Hepatocyte (in vitro differentiated cells): ENCODE data around the gene ELL2. TPM values are rescaled to one million over a fixed set of nuclear protein-coding genes. Genes with fewer than 3 reads are reported as not detected.

Source experiments
- DNase-seq: peaks from one replicate; pipeline ENCODE4 v3.0.0-alpha.2; 2016; ENCODE audit warnings: low spot score
- H2AFZ ChIP-seq: fragments of 200-600 bp; sonication (generic); 2 replicates; pipeline ENCODE4 v1.6.0; 2016; ENCODE audit warnings: antibody characterized with exemption, mild to moderate bottlenecking
- H3K27ac ChIP-seq: fragments of 200-600 bp; sonication (generic); 2 replicates; pipeline ENCODE4 v1.5.1; 2016; ENCODE audit warnings: mild to moderate bottlenecking
- H3K27me3 ChIP-seq: fragments of 200-600 bp; sonication (generic); 2 replicates; pipeline ENCODE4 v1.6.1; 2016
- H3K36me3 ChIP-seq: fragments of 200-600 bp; sonication (generic); replicated peaks from 2 replicates; pipeline ENCODE4 v1.5.1; 2016; ENCODE audit warnings: low read depth; ENCODE audit not compliant: insufficient read depth
- H3K4me1 ChIP-seq: fragments of 200-600 bp; sonication (generic); 2 replicates; pipeline ENCODE4 v1.5.1; 2016; ENCODE audit warnings: mild to moderate bottlenecking, moderate library complexity; ENCODE audit not compliant: insufficient read depth
- H3K4me2 ChIP-seq: fragments of 200-600 bp; sonication (generic); 2 replicates; pipeline ENCODE4 v1.6.0; 2016
- H3K4me3 ChIP-seq: fragments of 200-600 bp; sonication (generic); 2 replicates; pipeline ENCODE4 v1.5.1; 2016; ENCODE audit warnings: mild to moderate bottlenecking
- H3K79me2 ChIP-seq: fragments of 200-600 bp; sonication (generic); 2 replicates; pipeline ENCODE4 v1.6.0; 2017; ENCODE audit warnings: mild to moderate bottlenecking
- H3K9me2 ChIP-seq: fragments of 200-600 bp; sonication (generic); replicated peaks from 2 replicates; pipeline ENCODE4 v1.6.0; 2017; ENCODE audit warnings: mild to moderate bottlenecking; ENCODE audit not compliant: insufficient read depth
- H3K9me3 ChIP-seq: fragments of 200-600 bp; sonication (generic); 2 replicates; pipeline ENCODE4 v1.5.1; 2016; ENCODE audit warnings: low read depth, mild to moderate bottlenecking
- H4K20me1 ChIP-seq: fragments of 200-600 bp; sonication (generic); 2 replicates; pipeline ENCODE4 v1.6.0; 2016; ENCODE audit warnings: mild to moderate bottlenecking; ENCODE audit not compliant: insufficient read depth, poor library complexity, severe bottlenecking
- CTCF ChIP-seq: fragments of 200-600 bp; sonication (generic); IDR thresholded peaks from 2 replicates; pipeline ENCODE4 v1.5.1; 2016; ENCODE audit warnings: antibody characterized with exemption, mild to moderate bottlenecking; ENCODE audit not compliant: poor library complexity
- EZH2 ChIP-seq: fragments of 200-600 bp; sonication (generic); IDR thresholded peaks from 2 replicates; pipeline ENCODE4 v1.6.1; 2016; ENCODE audit warnings: antibody characterized with exemption, mild to moderate bottlenecking, borderline replicate concordance
- EZH2phosphoT487 ChIP-seq: fragments of 200-600 bp; sonication (generic); IDR thresholded peaks from one replicate; pipeline ENCODE4 v1.6.1; 2018; ENCODE audit warnings: antibody characterized with exemption, mild to moderate bottlenecking, low read depth, moderate library complexity; ENCODE audit not compliant: unreplicated experiment, severe bottlenecking
- WGBS: methylation state at CpG from one replicate; pipeline ENCODE4 v1.1.6; 2016; ENCODE audit warnings: low lambda C conversion rate; ENCODE audit errors: missing lambda C conversion rate; 5-methylcytosine and 5-hydroxymethylcytosine counted together
- polyA plus RNA-seq: library from polyadenylated mRNA; unstranded; fragments of >200 nt; fragmentation: Nextera tagmentation; extraction: Ambion mirVana; gene quantifications from 2 replicates; pipeline ENCODE4 v1.2.1, GENCODE V29; 2016
- total RNA-seq: library from RNA; depleted of rRNA; stranded (reverse); fragments of >200 nt; gene quantifications from 2 replicates; pipeline ENCODE4 v1.2.3, GENCODE V29; 2014

ELL2 gene
- total and polyA plus RNA-seq, 2 experiments from 2014 or later = 34.6 to 56.0 TPM

- Histone ChIP-seq H3K9me3 (no peaks in the 10 kb centered on the region), H3K36me3 (no peaks in the 10 kb centered on the region), H3K4me1 (no peaks in the 10 kb centered on the region), H3K79me2 (no peaks in the 10 kb centered on the region), H3K27ac (no peak overlapping the region), H3K4me3 (no peak overlapping the region), H3K9me2 (no peaks in the 10 kb centered on the region), H2AFZ (no peak overlapping the region), H4K20me1 (no peaks in the 10 kb centered on the region), H3K27me3 (no peaks in the 10 kb centered on the region), H3K4me2 (no peak overlapping the region)
- DNase-seq = no peak
- TF ChIP-seq EZH2 = no peak
- TF ChIP-seq EZH2phosphoT487 = no peak
- TF ChIP-seq CTCF = no peak
- WGBS = 86% methylated on average over 5 of the region's 5 CpGs
Measured at GRCh38 chr5:95850391-95850894, 111.2 kb downstream of the ELL2 start.

GRCh38 chr5:95848701-95849100 is 113.0 kb downstream of the ELL2 start:
- Histone ChIP-seq H3K4me1 (no peaks in the 10 kb centered on the region), H3K4me3 (no peak overlapping the region), H3K79me2 (no peaks in the 10 kb centered on the region), H3K9me3 (no peaks in the 10 kb centered on the region), H3K27ac (no peak overlapping the region), H4K20me1 (no peaks in the 10 kb centered on the region), H3K9me2 (no peaks in the 10 kb centered on the region), H3K4me2 (no peak overlapping the region), H3K27me3 (no peaks in the 10 kb centered on the region), H2AFZ (no peak overlapping the region), H3K36me3 (no peaks in the 10 kb centered on the region)
- TF ChIP-seq EZH2 (no peak), EZH2phosphoT487 (no peak), CTCF (no peak)
- WGBS = 86% methylated on average over 3 of the region's 3 CpGs
- DNase-seq = no peak

GRCh38 chr5:95847261-95847592 is 114.4 kb downstream of the ELL2 start:
- Histone ChIP-seq H3K9me2 (no peaks in the 10 kb centered on the region), H3K4me1 (no peaks in the 10 kb centered on the region), H4K20me1 (no peaks in the 10 kb centered on the region), H3K27me3 (no peaks in the 10 kb centered on the region), H3K4me2 (no peak overlapping the region), H3K36me3 (no peaks in the 10 kb centered on the region), H2AFZ (no peak overlapping the region), H3K79me2 (no peaks in the 10 kb centered on the region), H3K9me3 (no peaks in the 10 kb centered on the region), H3K27ac (no peak overlapping the region), H3K4me3 (no peak overlapping the region)
- WGBS = 5% methylated on average over 1 of the region's 1 CpG
- DNase-seq = no peak
- no peak for TF ChIP-seq CTCF
- no peak for TF ChIP-seq EZH2
- TF ChIP-seq EZH2phosphoT487 = no peak
